Measurements from ENCODE around the gene CFI. TPM values are rescaled to one million over a fixed set of nuclear protein-coding genes. Genes with fewer than 3 reads are reported as not detected.

CFI gene
- total and polyA plus RNA-seq, 2 of the 4 experiments (the other 2 are of a cell fraction): 0.12 to 0.18 TPM

GRCh38 chr4:109722357-109722756 lies 79.4 kb downstream of the CFI start:
- H3K9me3 ChIP-seq (ENCODE audit: control insufficient read depth, insufficient read depth, low read length): peaks cover 2% of the 10 kb centered on the region; the same call in 1 of the 2 replicates
- H4K20me1 ChIP-seq (ENCODE audit: insufficient read depth, low read length): no peaks in the 10 kb centered on the region
- H3K9ac ChIP-seq (ENCODE audit: low read depth, low read length): no peak overlapping the region
- DNase-seq: no peak
- H3K4me2 ChIP-seq (ENCODE audit: low read depth, low read length): no peak overlapping the region
- dilution Hi-C loops (cut with HindIII; ENCODE audit: low sequenced_read_pairs, unreplicated experiment) (no loop called here), in situ Hi-C loops (cut with MboI; ENCODE audit: low sequenced_read_pairs) (loop anchor here (10.0 kb wide), 1 partner anchor 288 kb away; the partner anchor contains the start of gene SEC24B), intact Hi-C loops (cut with micrococcal nuclease) (no loop called here)
- H3K27ac ChIP-seq (ENCODE audit: insufficient read depth, low read length): no peak overlapping the region
- H2AFZ ChIP-seq (replicated peaks; ENCODE audit: low read length, poor library complexity): no peak overlapping the region
- H3K56ac ChIP-seq (ENCODE audit: extremely low read depth, insufficient read depth, low read length): no peak overlapping the region
- H3K4ac ChIP-seq (ENCODE audit: low read depth, low read length): no peak overlapping the region
- BruUV-seq (replicated peaks): no TSS peak
- ChIA-PET CTCF (interaction anchor here (0.6 kb wide), 1 partner anchor 9 kb away, joined by 3 read pairs; no protein-coding TSS in a partner anchor), POLR2A (ENCODE audit: unreplicated experiment) (no interaction called here)
- TF ChIP-seq CTCF (conservative IDR thresholded peaks at IDR 0.05; ENCODE audit: low read depth, low read length) (no peak), MAZ (IDR thresholded peaks at IDR 0.05; ENCODE audit: borderline replicate concordance, low read depth, low read length) (no peak), MXI1 (IDR thresholded peaks at IDR 0.05; ENCODE audit: borderline replicate concordance, low read depth, low read length) (no peak), SMC3 (IDR thresholded peaks at IDR 0.05; ENCODE audit: low read depth, low read length) (no peak), USF2 (IDR thresholded peaks at IDR 0.05; ENCODE audit: low read depth, low read length) (no peak), POLR2A (IDR thresholded peaks at IDR 0.05; ENCODE audit: low read depth, low read length) (no peak), RAD21 (IDR thresholded peaks at IDR 0.05; ENCODE audit: low read length) (no peak), FOS (IDR thresholded peaks at IDR 0.05; ENCODE audit: low read depth, low read length) (no peak), NFE2L2 (IDR thresholded peaks at IDR 0.05; ENCODE audit: low read depth, low read length) (no peak), CEBPB (IDR thresholded peaks at IDR 0.05; ENCODE audit: low read depth, low read length) (no peak), CHD1 (IDR thresholded peaks at IDR 0.05; ENCODE audit: low read depth, low read length) (no peak), RCOR1 (IDR thresholded peaks at IDR 0.05; ENCODE audit: insufficient replicate concordance, low read length) (no peak), ELK1 (IDR thresholded peaks at IDR 0.05; ENCODE audit: borderline replicate concordance, low read depth, low read length) (no peak), RFX5 (IDR thresholded peaks at IDR 0.05; ENCODE audit: low read depth, low read length) (no peak), MAFK (IDR thresholded peaks at IDR 0.05; ENCODE audit: low read depth, low read length) (no peak)
- no peak overlapping the region for H4K5ac ChIP-seq (ENCODE audit: low read depth, low read length)
- no peak overlapping the region for H3K23ac ChIP-seq (ENCODE audit: low read depth, low read length)
- H2BK15ac ChIP-seq (ENCODE audit: low read depth, low read length): no peak overlapping the region
- no peaks in the 10 kb centered on the region for H3K36me3 ChIP-seq (ENCODE audit: control insufficient read depth, insufficient read depth, low read length)
- H3K4me3 ChIP-seq (ENCODE audit: insufficient read depth, low read depth, low read length): no peak overlapping the region
- no peak overlapping the region for H3K14ac ChIP-seq (replicated peaks; ENCODE audit: low read depth, low read length)
- 0 out of 2 replicates have a peak, but pooled peaks cover 3% of the 10 kb centered on the region for H3K4me1 ChIP-seq (ENCODE audit: control insufficient read depth, insufficient read depth, low read length)
- H2BK5ac ChIP-seq (ENCODE audit: low read depth, low read length, poor library complexity, severe bottlenecking): no peak overlapping the region
- H3K27me3 ChIP-seq (ENCODE audit: control insufficient read depth, insufficient read depth, low read length): no peaks in the 10 kb centered on the region
- peaks cover 16 to 19% of the 10 kb centered on the region in 2 experiments for H3K79me1 ChIP-seq (ENCODE audit: low read depth in 1 of 2, low read length in 2 of 2)
- H2BK20ac ChIP-seq (ENCODE audit: low read depth, low read length): no peak overlapping the region
- no peak overlapping the region for H4K91ac ChIP-seq (ENCODE audit: insufficient read depth, low read depth, low read length)
- H2AK9ac ChIP-seq (replicated peaks; ENCODE audit: low read depth, low read length, poor library complexity): no peak overlapping the region
- H3K18ac ChIP-seq (ENCODE audit: low read depth, low read length): no peak overlapping the region
- H2AK5ac ChIP-seq (ENCODE audit: low read depth, low read length): no peak overlapping the region
- H3K9me1 ChIP-seq (ENCODE audit: insufficient read depth, low read length): no peaks in the 10 kb centered on the region
- H2BK120ac ChIP-seq (ENCODE audit: low read depth, low read length): no peak overlapping the region
- no peak for ATAC-seq (ENCODE audit: low read depth)
- no peak overlapping the region for H4K8ac ChIP-seq (ENCODE audit: low read depth in 2 of 2, low read length in 2 of 2)
